ENCODE measurements around the gene SPANXA2. TPM values are rescaled to one million over a fixed set of nuclear protein-coding genes. Genes with fewer than 3 reads are reported as not detected.

Gene SPANXA2
- not detected in 2 replicates for total RNA-seq

GRCh38 chrX:141589408-141589807, at the start of gene SPANXA2:
Gene SPANXA2, plus strand, starts transcription at chrX:141589708. Its CDS starts 60 bp downstream, at chrX:141589768.

GRCh38 chrX:141584638-141585037, 4.9 kb upstream of the SPANXA2 start, which contains the start of gene SPANXA1:
Gene SPANXA1, minus strand, starts transcription at chrX:141584738. Its CDS starts 60 bp downstream, at chrX:141584678.

Other genes with a start within 250 kb of the SPANXA2 start
- not detected in 2 replicates for gene SPANXA1, start 5.0 kb upstream of the SPANXA2 start, total RNA-seq
- not detected in 2 replicates for gene SPANXD, start 109.0 kb downstream of the SPANXA2 start, total RNA-seq
- not detected in 2 replicates for gene MAGEC3, start 248.6 kb downstream of the SPANXA2 start, total RNA-seq

Measured in hair follicle dermal papilla cell (primary cell).